NCI-H2227 treated with DMSO at 0.1 percent for 48 hours (cell line): Measurements from ENCODE around the gene LY6G5C.

Experiments
- DNase-seq: peaks from one replicate; lab custom pipeline; 2025; lab: John Stamatoyannopoulos, UW

The LY6G5C gene

GRCh38 chr6:31662124-31662723, 18.6 kb downstream of the LY6G5C start:
- DNase-seq = no peak

DNA sequence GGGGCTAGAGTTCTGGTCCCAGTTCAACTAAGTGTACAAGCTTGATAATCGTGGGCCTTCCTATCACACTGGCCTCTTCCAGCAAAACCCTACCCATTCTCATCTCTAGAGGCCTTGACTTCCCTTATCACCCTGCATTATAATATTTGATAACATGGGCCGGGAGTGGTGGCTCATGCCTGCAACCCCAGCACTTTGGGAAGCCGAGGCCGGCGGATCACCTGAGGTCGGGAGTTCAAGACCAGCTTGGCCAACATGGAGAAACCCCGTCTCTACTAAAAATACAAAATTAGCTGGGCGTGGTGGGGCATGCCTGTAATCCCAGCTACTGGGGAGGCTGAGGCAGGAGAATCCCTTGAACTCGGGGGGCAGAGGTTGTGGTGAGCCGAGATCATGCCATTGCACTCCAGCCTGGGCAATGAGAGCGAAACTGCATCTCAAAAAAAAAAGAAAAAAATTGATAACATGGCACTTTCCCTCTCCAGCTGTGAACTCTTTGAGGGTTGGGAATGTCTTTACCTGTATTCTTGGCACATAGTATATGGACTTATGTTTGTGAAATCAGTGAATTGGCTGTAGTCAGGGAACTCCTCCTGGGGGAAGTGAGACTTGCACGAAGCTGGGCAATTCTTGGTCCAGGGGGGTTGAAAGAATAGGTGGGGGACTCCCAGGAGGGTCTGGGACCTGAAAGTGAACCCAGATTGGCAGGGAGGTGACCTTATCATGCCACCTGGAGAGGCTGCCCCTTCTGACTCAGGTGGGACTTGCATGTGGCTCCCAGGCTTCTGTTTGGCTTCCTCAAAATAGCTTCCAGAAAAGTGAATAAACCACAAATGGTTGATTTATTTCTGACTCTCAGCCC, 19.4 kb downstream of the LY6G5C start:
- no peak for DNase-seq

DNA sequence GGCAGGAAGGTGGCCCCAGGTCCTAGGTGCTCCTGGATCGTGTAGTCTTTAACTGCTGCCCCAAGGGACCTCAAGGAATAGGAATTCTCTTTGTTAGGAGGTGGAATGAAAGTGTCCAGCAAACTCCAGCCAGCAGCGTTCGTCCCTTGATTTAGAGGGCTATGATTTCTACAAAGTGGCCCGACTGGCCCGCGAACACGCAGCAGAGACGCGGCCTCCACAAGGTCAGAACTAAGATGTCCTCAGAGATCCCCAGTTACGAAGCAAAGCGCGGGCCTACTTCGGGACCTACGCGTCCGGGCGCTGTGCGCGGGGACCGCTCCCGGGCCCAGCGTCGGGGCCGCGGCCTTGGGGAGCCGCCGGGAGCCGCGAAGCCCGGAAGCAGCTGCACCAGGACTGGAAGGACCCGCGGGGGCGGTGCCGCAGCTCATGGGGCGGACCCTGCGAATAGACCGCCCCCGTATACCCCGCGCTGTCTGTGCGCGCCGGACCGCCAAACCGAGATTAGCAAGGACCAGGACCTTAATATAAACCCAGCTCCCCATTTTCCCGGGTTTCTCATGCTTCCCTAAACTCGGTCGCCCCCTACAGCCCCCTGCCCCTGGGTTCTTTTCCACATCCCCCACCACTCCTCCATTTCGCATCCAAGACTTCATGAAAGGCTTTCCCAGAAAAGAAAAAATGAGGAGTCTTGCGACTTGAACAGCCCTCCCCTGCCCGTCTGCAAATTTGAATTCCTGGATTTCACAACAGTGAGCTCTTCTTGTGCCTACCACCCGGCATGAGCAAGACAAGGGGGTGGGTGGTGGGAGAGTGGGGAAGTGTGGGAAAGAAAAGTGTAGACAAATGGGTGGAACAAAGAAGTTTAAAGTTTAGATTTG, 20.2 kb downstream of the LY6G5C start, which contains the start of gene C6orf47:
TSS of gene C6orf47 (minus strand) at position 398 of the 881 bp plus-strand sequence. CDS start 831 bp downstream, outside the sequence.
- peak; percentile 77 for DNase-seq

DNA sequence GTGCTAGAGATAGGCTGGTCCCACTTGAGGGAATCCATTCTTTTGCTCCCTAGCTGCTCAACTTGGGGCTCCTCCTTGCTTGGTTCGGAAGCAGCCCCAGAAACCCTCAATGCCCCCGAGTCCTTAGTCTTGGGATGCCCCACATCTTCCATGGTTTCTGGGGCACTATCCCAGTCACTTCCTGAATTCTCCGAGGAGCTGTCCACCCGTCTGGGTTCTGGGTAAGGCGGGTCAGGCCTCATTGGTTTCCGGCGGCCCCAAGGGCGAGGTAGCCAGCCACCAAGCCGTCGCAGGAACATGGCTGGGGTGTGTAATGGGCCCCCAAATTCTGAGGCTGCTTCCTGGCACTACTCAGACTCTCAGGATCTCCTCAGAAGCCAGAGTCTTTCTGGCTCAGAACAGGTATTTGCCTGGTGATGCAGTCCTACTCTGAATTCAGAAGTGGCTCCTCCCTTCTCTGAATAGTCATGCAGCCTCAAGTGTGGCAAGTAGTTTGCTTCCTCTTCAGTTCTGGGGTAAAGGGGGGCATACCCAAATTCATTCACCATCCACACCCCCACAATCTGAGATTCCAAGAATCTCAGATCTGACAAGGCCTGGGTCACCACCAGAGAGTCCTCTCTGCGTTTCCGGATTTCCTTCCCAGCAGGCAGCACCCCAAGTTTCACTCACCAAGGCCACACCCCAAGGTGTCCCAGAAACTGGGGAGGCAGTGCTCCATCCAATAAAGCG, 21.1 kb downstream of the LY6G5C start:
- DNase-seq = no peak

- no peak for DNase-seq
Measured at GRCh38 chr6:31658983-31659648, 21.8 kb downstream of the LY6G5C start.

- no peak for DNase-seq
Measured at GRCh38 chr6:31658158-31658688, 22.6 kb downstream of the LY6G5C start.

- no peak for DNase-seq
Measured at GRCh38 chr6:31657406-31658157, 23.3 kb downstream of the LY6G5C start.

DNA sequence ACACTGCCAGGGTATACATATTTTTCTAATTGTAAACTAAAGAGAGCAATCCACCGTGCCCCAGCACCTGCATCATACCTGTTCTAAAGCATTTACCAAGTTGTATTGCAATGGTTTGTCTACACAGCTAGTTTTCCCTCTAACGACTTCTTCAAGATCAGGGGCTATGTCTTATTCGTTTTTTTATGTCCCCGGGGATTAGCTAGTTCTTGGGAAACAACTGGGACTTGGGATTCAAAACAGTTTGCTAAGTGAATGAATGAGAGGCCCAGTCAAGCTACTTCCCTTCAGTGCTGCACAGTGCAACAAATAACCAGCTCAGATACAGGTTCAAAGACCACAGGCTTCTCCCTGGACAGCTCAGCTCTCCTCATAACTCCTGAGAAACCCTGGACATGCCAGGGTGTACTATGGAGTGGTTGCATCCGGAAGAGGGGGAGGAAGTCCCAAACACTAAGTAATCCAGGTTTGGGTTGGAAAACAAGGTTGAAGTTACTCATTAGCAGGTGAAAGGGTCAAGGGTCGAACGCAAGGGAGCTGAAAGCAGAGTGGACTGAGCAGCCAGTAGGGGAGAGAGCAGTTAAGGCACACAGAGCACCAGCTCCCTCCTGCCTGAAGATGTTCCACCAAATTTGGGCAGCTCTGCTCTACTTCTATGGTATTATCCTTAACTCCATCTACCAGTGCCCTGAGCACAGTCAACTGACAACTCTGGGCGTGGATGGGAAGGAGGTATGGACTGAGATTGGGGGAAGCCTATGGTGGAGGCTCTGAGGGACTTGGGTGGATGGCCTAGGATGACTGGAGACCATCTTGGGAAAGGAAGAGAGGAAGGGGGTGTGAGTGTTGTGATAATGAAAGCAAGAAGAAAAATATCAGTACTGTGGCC, 25.3 kb downstream of the LY6G5C start, which contains the start of gene APOM:
TSS of gene APOM (plus strand) at position 546 of the 889 bp plus-strand sequence. CDS start at position 619, 73 bp downstream.
- no peak for DNase-seq

GRCh38 chr6:31654574-31655348, 26.1 kb downstream of the LY6G5C start:
- no peak for DNase-seq

DNA sequence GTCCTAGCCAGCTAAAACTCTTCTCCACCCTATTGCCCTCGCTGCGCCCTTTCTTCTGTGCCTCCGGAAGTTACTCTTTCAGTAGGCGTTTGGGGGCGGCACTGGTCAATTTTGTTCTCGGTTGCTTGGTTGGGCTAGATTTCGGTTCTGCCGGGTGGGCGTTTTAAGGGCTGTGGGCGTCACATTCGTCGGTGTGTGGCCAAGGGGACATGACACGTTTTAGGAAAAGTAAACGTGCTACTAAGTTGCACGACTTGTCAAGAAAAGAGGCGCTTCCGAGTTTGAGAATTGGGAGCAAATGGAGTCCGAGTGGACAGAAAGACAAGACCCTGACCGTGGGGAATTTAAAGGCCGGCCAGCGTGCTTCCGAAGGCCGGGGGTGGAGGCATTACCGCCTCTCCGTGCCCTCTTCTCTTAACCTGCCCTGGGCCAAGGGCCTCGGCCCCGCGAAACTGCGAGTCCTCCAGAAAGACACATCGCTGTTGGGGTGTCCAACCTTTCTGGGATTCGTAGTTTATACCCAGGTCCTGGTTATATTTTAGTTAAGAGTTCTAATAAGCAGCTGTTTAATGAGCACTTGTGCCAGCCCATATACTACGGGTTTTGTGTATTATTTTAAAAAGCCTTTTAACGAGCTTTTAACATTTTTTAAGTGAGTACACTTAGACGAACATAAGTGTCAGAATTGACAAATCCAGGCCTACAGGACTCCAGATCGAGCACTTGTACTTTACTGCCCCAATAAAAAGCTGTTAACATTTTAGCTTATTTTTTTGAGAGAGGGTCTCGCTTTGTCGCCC, 27.7 kb downstream of the LY6G5C start:
- peak; percentile 99 for DNase-seq

DNA sequence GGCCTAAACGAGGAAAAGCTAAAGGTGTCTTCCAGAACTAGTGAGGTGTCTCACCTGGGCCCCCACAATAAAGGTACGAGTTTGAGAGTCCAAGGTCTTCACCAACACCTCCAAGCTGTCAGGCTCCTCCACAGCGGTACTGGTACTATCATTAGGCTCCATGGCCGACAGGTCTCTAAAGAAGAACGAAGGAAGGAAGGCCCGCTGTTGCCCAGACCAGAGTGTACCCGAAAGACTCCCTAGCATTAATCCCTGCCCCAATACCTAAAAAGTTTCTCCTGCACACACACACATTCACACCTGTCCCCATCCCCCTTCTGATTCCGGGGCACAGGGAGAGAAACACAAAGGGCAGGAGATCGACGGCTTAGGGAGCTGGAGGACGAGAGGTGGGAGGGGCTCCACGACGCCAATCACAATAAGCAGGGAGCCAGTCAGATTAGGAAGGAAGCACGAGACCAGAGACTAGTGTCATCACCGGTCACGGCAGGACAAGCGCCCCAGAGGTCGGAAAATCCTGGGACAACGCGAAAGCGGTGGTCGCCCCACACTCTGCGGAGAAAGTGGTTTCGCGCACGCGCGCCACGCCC, 29.2 kb downstream of the LY6G5C start:
- DNase-seq = no peak

DNA sequence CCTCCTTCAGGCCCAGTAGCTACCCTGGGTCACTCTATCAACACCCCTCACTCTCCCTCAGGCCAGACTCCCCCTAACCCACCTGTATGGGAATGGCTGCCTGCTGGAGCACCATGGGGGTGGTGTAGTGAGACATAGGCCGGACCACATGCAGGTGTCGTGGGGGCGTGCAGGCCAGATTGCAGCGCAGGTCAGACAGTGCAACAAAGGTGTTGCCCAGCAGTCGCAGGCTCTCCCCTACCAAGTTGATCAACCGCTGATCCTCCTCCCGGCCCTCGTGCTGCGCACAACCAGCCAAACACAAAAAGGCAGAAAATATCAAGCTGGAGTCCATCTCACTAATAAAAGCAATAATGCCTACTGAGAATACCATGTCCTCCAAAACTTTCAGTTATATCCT, 35.5 kb downstream of the LY6G5C start:
- no peak for DNase-seq

DNA sequence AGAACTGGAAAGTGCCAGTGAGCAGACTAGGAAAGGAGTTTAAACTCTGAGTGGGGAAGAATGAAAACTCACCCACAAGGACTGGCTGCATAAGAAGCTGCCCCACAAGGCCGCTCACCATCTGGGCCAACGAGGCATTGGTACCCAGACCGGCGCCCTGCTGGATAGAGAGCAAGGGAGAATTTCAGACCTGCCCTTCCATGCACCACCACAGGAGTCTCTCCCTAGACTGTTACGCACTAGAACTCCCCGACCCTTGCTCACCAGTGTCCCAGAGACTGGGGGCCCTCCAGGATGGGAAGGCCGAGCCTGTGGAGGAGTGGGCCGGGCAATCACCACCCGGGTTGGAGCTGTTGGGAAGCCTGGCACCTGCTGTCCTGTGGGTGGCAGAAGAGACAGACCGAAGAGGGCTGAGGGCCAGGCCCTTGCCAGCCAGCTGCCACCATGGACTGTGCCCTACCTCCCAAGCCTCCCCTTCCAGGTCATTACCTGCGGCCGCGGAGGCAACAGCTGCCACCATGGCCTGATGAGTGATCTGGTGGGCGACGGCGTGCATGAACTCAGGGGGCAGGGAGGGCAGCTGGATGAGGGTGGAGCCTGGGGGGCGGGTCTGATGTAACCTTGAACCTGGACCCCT, 36.9 kb downstream of the LY6G5C start:
- DNase-seq = no peak

DNA sequence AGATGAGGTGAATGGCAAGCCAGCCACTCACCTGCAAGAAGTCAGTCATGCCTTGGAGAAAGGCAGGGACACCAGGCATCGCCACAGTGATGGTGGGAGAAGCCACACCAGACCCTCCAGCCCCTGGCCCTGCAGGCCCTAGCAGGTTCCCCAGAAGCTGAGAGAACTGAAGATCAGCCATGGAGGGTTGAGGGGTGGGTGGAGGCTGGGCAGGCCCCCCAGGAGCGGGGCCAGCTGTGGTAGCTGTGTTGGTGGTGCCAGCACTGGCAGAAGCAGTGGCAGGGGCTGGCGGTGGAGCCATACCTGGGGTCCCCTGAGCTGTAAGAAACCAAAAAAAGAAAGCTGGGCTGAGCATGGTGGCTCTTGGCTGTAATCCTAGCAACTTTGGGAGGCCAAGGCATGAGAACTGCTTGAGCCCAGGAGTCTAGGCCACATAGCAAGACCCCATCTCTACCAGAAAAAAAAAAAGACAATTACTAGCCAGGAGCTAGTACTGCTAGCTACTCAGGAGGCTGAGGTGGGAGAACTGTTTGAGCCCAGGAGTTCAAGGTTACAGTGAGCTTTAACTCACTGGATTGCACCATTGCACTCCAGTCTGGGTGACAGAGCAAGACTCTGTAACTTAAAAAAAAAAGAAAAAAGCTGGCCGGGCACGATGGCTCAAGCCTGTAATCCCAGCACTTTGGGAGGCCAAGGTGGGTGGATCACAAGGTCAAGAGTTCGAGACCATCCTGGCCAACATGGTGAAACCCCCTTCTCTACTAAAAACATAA, 37.9 kb downstream of the LY6G5C start:
- DNase-seq = no peak

- DNase-seq = no peak
Measured at GRCh38 chr6:31641370-31641769, 39.5 kb downstream of the LY6G5C start.

DNA sequence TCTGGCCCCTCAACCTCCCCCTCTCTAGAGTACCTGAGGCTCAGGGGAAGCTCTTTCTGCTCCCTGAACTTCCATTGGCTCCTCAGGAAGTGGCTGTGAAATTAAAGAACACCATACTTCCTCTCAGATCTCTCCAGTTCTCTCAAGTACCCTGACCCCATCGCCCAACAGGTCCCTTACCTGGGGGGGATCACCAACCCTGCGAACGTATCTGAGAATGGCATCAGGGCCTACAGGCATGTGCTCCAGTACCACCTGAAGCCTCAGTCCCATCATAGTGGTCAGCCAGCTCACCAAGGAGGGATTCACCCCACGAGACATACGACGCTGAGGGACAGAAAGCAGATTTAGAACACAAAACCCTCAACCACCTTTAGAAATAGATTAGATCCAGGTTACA, 40.3 kb downstream of the LY6G5C start:
- DNase-seq = no peak
